ENCODE results near the gene SLC43A1.
"Not testable (repeated sequence)": the region's sequence is repeated elsewhere in the genome, so short reads cannot be mapped to it uniquely, and the experiment has no call there.

The SLC43A1 gene

GRCh38 chr11:57460022-57460757 lies 55.3 kb downstream of the SLC43A1 start, which contains the start of gene RTN4RL2:
TSS of gene RTN4RL2 (plus strand) at chr11:57460528. CDS start at chr11:57460866, 338 bp downstream.
- DNase-seq = peak; percentile 29

- peak; percentile 37 for DNase-seq
Observed at GRCh38 chr11:57459164-57460021, 56.1 kb downstream of the SLC43A1 start.

- peak; percentile 78 for DNase-seq
Observed at GRCh38 chr11:57458410-57459163, 56.9 kb downstream of the SLC43A1 start.

- no peak for DNase-seq
Observed at GRCh38 chr11:57458060-57458409, 57.5 kb downstream of the SLC43A1 start.

GRCh38 chr11:57457643-57458023 lies 57.9 kb downstream of the SLC43A1 start:
- DNase-seq = no peak

GRCh38 chr11:57456960-57457642 lies 58.4 kb downstream of the SLC43A1 start:
- peak; percentile 73 for DNase-seq

- no peak for DNase-seq
Observed at GRCh38 chr11:57453543-57454177, 61.8 kb downstream of the SLC43A1 start.

GRCh38 chr11:57446055-57446454 lies 69.4 kb downstream of the SLC43A1 start:
- no peak for DNase-seq

- not testable (repeated sequence) for DNase-seq
Observed at GRCh38 chr11:57445122-57445394, 70.4 kb downstream of the SLC43A1 start.

- no peak for DNase-seq
Observed at GRCh38 chr11:57444362-57445121, 71.0 kb downstream of the SLC43A1 start.

- no peak for DNase-seq
Observed at GRCh38 chr11:57440744-57441414, 74.6 kb downstream of the SLC43A1 start.

- no peak for DNase-seq
Observed at GRCh38 chr11:57439786-57440185, 75.7 kb downstream of the SLC43A1 start.

GRCh38 chr11:57438345-57439285 lies 76.9 kb downstream of the SLC43A1 start:
- DNase-seq = no peak

- DNase-seq = no peak
Observed at GRCh38 chr11:57436031-57436430, 79.5 kb downstream of the SLC43A1 start.

- DNase-seq = no peak
Observed at GRCh38 chr11:57434640-57435546, 80.6 kb downstream of the SLC43A1 start.

All from activated CD8-positive, alpha-beta memory T cell treated with anti-CD3 and anti-CD28 coated beads, Interleukin-2, amount 50 U/mL, for 4 hours (primary cell).